Epithelial cell of esophagus (primary cell): Measurements from ENCODE around the gene TPCN2.

Experiments used
- DNase-seq: peaks from one replicate; pipeline ENCODE4 v3.0.0; 2010; ENCODE audit warnings: low read depth
- H3K4me3 ChIP-seq: 2 replicates; pipeline ENCODE4 v1.5.1; 2011; ENCODE audit warnings: mild to moderate bottlenecking, low read length, control low read depth
- CTCF ChIP-seq: IDR thresholded peaks from 2 replicates; pipeline ENCODE4 v1.5.1; 2011; ENCODE audit warnings: low read depth, mild to moderate bottlenecking, low read length, control low read depth, inconsistent platforms; ENCODE audit not compliant: insufficient read depth; ENCODE audit errors: missing control alignments

The TPCN2 gene

GRCh38 chr11:69011624-69012091 is 37.1 kb upstream of the TPCN2 start:
- no peak overlapping the region for H3K4me3 ChIP-seq
- DNase-seq = no peak
- TF ChIP-seq CTCF = no peak

GRCh38 chr11:69012092-69013008 is 36.4 kb upstream of the TPCN2 start:
- H3K4me3 ChIP-seq = no peak overlapping the region
- DNase-seq = no peak
- TF ChIP-seq CTCF = no peak

- H3K4me3 ChIP-seq = no peak within 1 kb of the TSS
- DNase-seq = no peak
- TF ChIP-seq CTCF = no peak
These were observed 35.5 kb upstream of the TPCN2 start, which contains the start of gene MRGPRF for GRCh38 chr11:69013009-69013951. Gene MRGPRF (minus strand): TSS chr11:69013246. CDS start chr11:69009901, 3,345 bp downstream.

- DNase-seq = no peak
- TF ChIP-seq CTCF = no peak
- H3K4me3 ChIP-seq = no peak overlapping the region
These were observed 34.5 kb upstream of the TPCN2 start for GRCh38 chr11:69014084-69014851.

GRCh38 chr11:69014898-69015549 is 33.7 kb upstream of the TPCN2 start:
- no peak for DNase-seq
- no peak for TF ChIP-seq CTCF
- H3K4me3 ChIP-seq = no peak overlapping the region

GRCh38 chr11:69017951-69018350 is 30.8 kb upstream of the TPCN2 start:
- no peak for TF ChIP-seq CTCF

More at GRCh38 chr11:69017951-69018350, 30.8 kb upstream of the TPCN2 start:
- no peak overlapping the region for H3K4me3 ChIP-seq
- no peak for DNase-seq
